Right lobe of liver (tissue), 6 donors: ENCODE measurements around the gene GNAL. TPM values are rescaled to one million over a fixed set of nuclear protein-coding genes. Genes with fewer than 3 reads are reported as not detected.

Experiments used
- ATAC-seq, 4 donors: fragments of 200-7000 bp; cut with Tn5 transposase; one replicate each; pipeline ENCODE4 v1.9.1; 2020; ENCODE audit warnings: mild to moderate bottlenecking in 4 of 4, moderate library complexity in 4 of 4
- DNase-seq, 3 donors: peaks; one replicate each; pipeline ENCODE4 v3.0.0-alpha.2; 2020
- H3K27ac ChIP-seq, 3 donors: fragments of 200-600 bp; one replicate each; pipeline ENCODE4 v1.8.0; 2022
- H3K27me3 ChIP-seq, 2 donors: fragments of 200-600 bp; one replicate each; pipeline ENCODE4 v1.8.0; 2022
- H3K36me3 ChIP-seq, 4 donors: fragments of 200-600 bp; sonication (generic) in 1 of 4; one replicate each; pipeline versions ENCODE4 v1.5.1 to v1.8.0; 2017 to 2022; ENCODE audit warnings: control low read depth in 1 of 4
- H3K4me1 ChIP-seq, 4 donors: fragments of 200-600 bp; sonication (generic) in 1 of 4; one replicate each; pipeline versions ENCODE4 v1.5.1 to v1.8.0; 2017 to 2022; ENCODE audit warnings: control low read depth in 1 of 4
- H3K4me3 ChIP-seq, 3 donors: fragments of 200-600 bp; one replicate each; pipeline ENCODE4 v1.8.0; 2022
- H3K9me3 ChIP-seq, 4 donors: fragments of 200-600 bp; sonication (generic) in 1 of 4; one replicate each; pipeline versions ENCODE4 v1.5.1 to v1.8.0; 2017 to 2022; ENCODE audit warnings: control low read depth in 1 of 4
- CTCF ChIP-seq, 4 donors: fragments of 200-600 bp in 3 of 4; fragments of 450-650 bp in 1 of 4; IDR thresholded peaks; one replicate each; pipeline versions ENCODE4 v1.5.1 to v1.8.0; 2016 to 2022; ENCODE audit warnings: antibody characterized with exemption in 4 of 4, mild to moderate bottlenecking in 2 of 4
- POLR2A ChIP-seq: fragments of 450-650 bp; IDR thresholded peaks from one replicate; pipeline ENCODE4 v1.6.1; 2017; ENCODE audit warnings: antibody characterized with exemption, mild to moderate bottlenecking
- WGBS: methylation state at CpG from one replicate; pipeline ENCODE4 v1.1.6; 2018; ENCODE audit warnings: low coverage, low lambda C conversion rate; ENCODE audit not compliant: insufficient coverage; ENCODE audit errors: missing lambda C conversion rate; 5-methylcytosine and 5-hydroxymethylcytosine counted together
- intact Hi-C, 2 donors: fragments of 100-400 bp; cut with DNase I; formaldehyde crosslinking; loops; one replicate each; pipeline versions ENCODE4 v1.11.2 to v1.14.1; 2022
- total RNA-seq, 6 experiments: library from RNA; depleted of rRNA in 2 of 6; stranded (reverse); fragments of >200 nt in 2 of 6; fragmentation: NEBNext Ultra II Directional in 3 of 6; extraction: Animal tissue kit (Norgen Biotek cat#: 25700) in 3 of 6; gene quantifications; one replicate each; pipeline versions ENCODE4 v1.1.0 to v1.2.4, GENCODE V29; 2016 to 2023
- donor health status: DM: no; HTN: yes; CAD: no.
- donor health status: DM: no; HTN: no; CAD: no.
- donor health status: DM: no; HTN: no; CAD: no.
- donor health status: DM: no; HTN: yes; CAD: no.
- donor health status: DM: no; HTN: yes; CAD: no.

Gene GNAL
- total RNA-seq, 6 experiments from 2014 or later: 0.19 to 1.9 (median 1.2) TPM

GRCh38 chr18:11847811-11848210 lies 158.7 kb downstream of the GNAL start:
- Histone ChIP-seq H3K4me1 (peaks cover 0 to 6% (median 3%) of the 10 kb centered on the region in 4 donors), H3K9me3 (no peaks in the 10 kb centered on the region), H3K36me3 (no peaks in the 10 kb centered on the region), H3K27ac (no peak overlapping the region), H3K4me3 (no peak overlapping the region), H3K27me3 (no peaks in the 10 kb centered on the region)
- intact Hi-C loops: no loop called here
- ATAC-seq (no peak), DNase-seq (no peak)
- TF ChIP-seq CTCF (IDR thresholded peaks at IDR 0.05) (no peak), POLR2A (no peak)
- 60% methylated on average over 4 of the region's 4 CpGs for WGBS

GRCh38 chr18:11849279-11849678 lies 160.2 kb downstream of the GNAL start:
- WGBS: 92% methylated on average over 2 of the region's 7 CpGs
- no peak overlapping the region for H3K4me3 ChIP-seq
- H3K27me3 ChIP-seq: no peaks in the 10 kb centered on the region
- H3K27ac ChIP-seq: no peak overlapping the region
- peaks cover 0 to 17% (median 8%) of the 10 kb centered on the region in 4 donors for H3K4me1 ChIP-seq
- no peaks in the 10 kb centered on the region for H3K36me3 ChIP-seq
- ATAC-seq (no peak), DNase-seq (no peak)
- intact Hi-C loops: no loop called here
- no peak for TF ChIP-seq POLR2A
- TF ChIP-seq CTCF (IDR thresholded peaks at IDR 0.05): no peak
- no peaks in the 10 kb centered on the region for H3K9me3 ChIP-seq

GRCh38 chr18:11849841-11850634 lies 161.0 kb downstream of the GNAL start:
- Histone ChIP-seq H3K4me1 (peaks cover 0 to 17% (median 8%) of the 10 kb centered on the region in 4 donors), H3K27me3 (no peaks in the 10 kb centered on the region), H3K4me3 (peak overlapping the region; percentile 81 to 93 (median 88)), H3K27ac (peak overlapping the region; percentile 84 to 94 (median 91)), H3K36me3 (no peaks in the 10 kb centered on the region), H3K9me3 (no peaks in the 10 kb centered on the region)
- WGBS: 19% methylated on average over 17 of the region's 17 CpGs
- TF ChIP-seq POLR2A (peak; percentile 66), CTCF (IDR thresholded peaks at IDR 0.05) (no peak)
- DNase-seq (peak; percentile 71 to 79 (median 79)), ATAC-seq (peak; percentile 54 to 70 (median 63))
- intact Hi-C loops: no loop called here

- no peak for DNase-seq
- peak overlapping the region; percentile 84 to 94 (median 91) for H3K27ac ChIP-seq
- TF ChIP-seq CTCF (IDR thresholded peaks at IDR 0.05): no peak
- TF ChIP-seq POLR2A: no peak
- intact Hi-C loops: no loop called here
- H3K36me3 ChIP-seq: no peaks in the 10 kb centered on the region
- H3K27me3 ChIP-seq: no peaks in the 10 kb centered on the region
- H3K9me3 ChIP-seq: no peaks in the 10 kb centered on the region
- peaks cover 0 to 18% (median 8%) of the 10 kb centered on the region in 4 donors for H3K4me1 ChIP-seq
- peak; percentile 44 to 58 (median 54) for ATAC-seq
- peak overlapping the region; percentile 81 to 93 (median 88) for H3K4me3 ChIP-seq
- 0% methylated on average over 10 of the region's 10 CpGs for WGBS
Measured at GRCh38 chr18:11850821-11851145, 161.7 kb downstream of the GNAL start.
